GM10266 (cell line): Measurements from ENCODE around the gene CASTOR1.

Experiments
- DNase-seq: peaks from one replicate; pipeline ENCODE4 v3.0.0; 2012; ENCODE audit errors: extremely low spot score
- TF ChIP-seq, protein P1 (sequence below): IDR thresholded peaks from 2 replicates; pipeline ENCODE4 v1.5.1; 2012; ENCODE audit warnings: mild to moderate bottlenecking, low read depth; ENCODE audit not compliant: control insufficient read depth, insufficient read depth; ENCODE audit errors: missing control alignments

Gene CASTOR1

DNA sequence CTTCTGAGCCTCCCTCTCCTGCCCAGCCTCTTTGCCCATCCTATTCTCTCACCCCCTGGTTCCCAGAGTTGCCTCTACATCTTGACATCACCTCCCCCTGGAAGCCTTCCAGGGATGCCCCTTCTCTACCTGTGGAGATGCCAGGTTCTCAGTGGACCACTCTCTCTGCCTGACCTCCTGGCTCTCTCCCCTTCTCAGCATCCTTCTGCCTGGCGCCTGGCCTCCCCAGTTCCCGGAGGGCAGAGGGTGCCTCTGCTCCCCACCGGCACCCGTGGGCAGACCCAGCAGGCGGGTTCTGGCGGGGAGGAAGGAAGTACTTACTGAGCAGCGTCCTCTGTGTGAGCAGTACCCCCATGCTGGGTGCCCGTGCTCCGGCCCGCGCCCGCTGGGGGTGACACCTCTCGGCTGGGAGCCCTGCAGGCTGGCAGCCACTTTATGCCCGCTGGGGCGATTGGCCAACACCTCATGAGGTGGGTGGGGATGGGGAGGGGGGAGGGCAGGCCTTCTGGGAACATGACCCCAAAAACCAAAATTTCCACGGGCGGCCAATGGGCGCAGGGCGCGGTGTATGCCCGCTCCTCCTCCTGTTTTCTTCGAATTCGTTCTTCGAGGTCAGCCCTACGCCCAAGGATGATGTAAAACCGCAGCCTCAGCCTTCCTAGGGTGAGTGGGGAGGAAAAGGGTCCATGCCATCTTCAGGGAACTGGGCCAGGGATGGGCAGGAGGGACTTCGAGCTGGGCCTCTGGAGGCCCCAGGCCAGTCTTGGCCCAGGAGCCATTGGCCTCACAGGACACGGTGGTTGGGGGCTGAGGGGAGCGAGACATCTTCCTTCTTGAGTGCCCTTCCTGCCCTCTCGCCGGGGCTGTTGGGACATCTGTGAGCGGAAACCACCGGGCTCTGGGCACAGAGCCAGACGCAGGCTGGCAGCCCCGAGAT is 22.6 kb downstream of the CASTOR1 start, which contains the start of gene OSM:
Gene OSM, minus strand, starts transcription at position 407 of the 937 bp plus-strand sequence. Its CDS starts 52 bp downstream, at position 355.
- TF ChIP-seq, protein P1, sequence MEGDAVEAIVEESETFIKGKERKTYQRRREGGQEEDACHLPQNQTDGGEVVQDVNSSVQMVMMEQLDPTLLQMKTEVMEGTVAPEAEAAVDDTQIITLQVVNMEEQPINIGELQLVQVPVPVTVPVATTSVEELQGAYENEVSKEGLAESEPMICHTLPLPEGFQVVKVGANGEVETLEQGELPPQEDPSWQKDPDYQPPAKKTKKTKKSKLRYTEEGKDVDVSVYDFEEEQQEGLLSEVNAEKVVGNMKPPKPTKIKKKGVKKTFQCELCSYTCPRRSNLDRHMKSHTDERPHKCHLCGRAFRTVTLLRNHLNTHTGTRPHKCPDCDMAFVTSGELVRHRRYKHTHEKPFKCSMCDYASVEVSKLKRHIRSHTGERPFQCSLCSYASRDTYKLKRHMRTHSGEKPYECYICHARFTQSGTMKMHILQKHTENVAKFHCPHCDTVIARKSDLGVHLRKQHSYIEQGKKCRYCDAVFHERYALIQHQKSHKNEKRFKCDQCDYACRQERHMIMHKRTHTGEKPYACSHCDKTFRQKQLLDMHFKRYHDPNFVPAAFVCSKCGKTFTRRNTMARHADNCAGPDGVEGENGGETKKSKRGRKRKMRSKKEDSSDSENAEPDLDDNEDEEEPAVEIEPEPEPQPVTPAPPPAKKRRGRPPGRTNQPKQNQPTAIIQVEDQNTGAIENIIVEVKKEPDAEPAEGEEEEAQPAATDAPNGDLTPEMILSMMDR, result no peak
- no peak for DNase-seq

DNA sequence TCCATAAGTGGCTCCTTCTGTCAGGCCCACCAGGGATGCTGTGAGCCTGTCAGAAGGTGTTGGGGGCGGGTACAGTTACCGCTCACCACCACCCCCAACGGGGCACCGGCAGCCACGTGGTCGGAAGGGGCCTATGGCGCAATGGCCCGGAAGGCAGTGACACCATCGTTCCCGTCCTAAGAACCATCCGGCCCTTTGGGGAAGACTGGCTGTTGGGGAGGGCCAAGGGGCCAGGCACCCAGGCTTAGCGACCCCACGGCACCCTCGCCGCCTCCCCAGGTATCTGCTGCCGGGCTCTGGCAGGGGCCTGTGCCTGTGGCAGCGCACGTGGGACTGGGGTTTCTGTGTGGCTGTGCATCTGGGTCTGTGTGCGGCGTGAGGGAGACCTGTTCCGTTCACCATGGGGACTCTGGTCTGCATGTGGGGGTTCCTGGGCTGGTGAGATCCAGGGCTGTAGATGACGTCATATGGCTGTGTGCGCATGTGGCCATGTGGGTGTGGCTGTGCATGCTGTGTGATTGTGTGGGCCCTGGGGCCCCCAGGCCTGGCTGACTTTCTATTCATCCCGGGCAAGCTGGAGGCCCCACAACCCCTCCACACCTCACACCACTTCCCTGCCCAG is 23.4 kb downstream of the CASTOR1 start:
- peak; percentile 86 for DNase-seq

DNA sequence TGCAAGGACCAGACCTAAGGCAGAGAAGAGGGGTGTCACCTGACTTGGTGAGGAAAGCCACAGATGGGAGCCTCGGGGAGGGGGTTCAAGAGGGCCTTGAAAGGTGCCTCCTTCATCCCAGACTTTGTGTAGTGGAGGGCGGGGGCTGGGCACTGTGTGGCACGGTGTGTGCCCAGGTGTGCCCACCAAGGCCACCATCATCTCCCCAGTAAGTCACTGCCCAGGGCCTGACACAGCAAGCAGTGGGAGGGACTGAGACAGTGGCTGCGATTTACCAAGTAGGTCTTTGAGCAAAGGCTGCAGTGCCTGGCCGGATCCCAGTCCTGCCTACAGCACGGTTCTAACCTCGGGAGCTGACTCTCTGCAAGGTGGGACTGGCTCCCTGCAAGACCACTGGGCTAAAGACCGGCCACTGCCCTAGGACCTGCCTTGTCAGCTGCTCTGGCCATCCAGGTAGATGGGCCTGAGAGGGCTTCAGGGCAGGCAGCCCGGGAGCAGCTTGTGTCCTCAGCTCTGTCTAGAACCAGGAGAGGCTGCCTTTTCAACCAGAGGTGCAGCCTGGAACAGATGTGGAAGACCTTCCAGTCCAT is 24.1 kb downstream of the CASTOR1 start:
- TF ChIP-seq, protein P1, result no peak
- DNase-seq, result no peak

More for the DNA sequence above, 23.4 kb downstream of the CASTOR1 start:
- TF ChIP-seq, protein P1, result no peak

DNA sequence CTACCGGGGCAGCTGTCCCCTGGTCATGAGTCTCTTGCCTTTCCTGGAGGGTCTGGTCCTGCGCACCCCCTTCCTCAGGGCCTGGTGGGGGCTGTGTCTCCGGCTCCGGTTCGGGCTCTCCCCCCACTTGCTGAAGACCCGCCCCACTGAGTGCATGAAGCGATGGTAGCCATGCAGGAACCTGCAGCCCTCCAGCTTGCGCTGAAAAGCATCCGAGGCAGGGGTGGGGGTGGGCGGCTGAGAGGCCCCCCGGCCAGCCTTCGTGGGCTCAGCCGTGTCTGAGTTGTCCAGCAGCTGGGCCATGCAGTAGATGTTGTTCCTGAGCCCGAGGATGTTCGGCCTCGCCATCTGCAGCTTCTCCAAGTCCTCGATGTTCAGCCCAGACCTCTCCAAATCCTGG is 25.4 kb downstream of the CASTOR1 start:
- TF ChIP-seq, protein P1, result no peak
- DNase-seq, result no peak

DNA sequence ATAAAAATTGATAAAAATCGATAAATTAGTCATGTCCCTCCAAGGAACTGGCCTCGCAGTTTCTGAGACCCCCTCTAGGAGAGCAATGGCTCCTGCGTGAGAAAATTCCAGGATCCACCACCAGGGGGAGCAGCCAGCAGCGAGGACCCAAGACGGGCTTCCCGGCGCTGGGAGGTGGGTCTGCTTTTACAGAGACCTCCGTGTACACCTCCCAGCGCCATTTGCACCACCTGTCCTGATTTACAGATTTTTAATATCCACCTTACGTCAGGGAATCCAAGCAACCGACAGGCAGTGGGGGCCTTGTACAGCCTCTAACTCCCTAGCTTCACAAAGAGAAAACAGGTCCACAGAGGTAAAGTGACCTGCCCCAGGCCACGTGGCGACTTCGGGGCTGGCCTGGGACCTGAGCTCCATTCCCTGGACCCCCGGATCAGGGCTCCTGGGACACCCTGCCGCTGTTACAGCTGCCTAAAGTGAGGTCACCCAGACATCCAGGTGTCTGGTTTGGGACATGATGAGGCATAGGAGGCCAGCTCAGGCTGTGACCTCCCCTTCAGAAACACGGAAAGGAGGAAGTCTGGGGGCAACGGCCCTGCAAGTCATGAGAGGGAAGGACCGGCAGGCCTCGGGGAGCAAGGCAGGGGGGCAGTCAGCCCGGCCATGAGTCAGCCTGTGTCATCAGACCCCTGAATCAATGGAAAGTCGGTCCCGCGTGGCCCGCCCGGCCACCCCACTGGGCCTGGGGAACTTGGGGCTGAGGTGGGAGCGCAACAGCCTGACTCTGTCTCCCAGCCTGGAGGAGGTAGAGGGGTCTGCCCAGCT is 26.2 kb downstream of the CASTOR1 start:
- DNase-seq, result peak; percentile 77

DNA sequence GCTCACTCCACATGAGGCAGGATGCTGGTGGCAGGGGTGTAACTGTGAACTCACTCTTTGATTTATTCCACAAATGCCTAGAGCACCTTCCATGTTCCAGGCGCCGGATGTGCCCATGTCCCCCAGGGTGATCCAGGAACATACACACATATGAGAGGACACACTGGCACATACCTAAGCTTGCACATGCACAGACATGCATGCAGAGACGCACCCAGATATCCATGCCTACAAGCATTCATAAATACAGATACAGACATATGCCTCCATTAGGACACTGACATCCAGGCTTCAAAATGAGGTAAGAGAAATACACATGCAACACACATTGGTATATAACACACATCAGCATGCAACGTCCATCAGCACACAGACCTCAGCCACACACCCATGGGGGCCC is 27.2 kb downstream of the CASTOR1 start:
- no peak for DNase-seq
- TF ChIP-seq, protein P1, result no peak

More for the DNA sequence above, 26.2 kb downstream of the CASTOR1 start:
- TF ChIP-seq, protein P1, result peak; percentile 92
